Neural crest cell (in vitro differentiated cells): ENCODE results near the gene SERPINA12. TPM values are rescaled to one million over a fixed set of nuclear protein-coding genes. Genes with fewer than 3 reads are reported as not detected.

Experiments
- DNase-seq: peaks from one replicate; pipeline ENCODE4 v3.0.0; 2021; ENCODE audit warnings: low read depth, mixed read lengths, low spot score
- H3K27ac Mint-ChIP-seq: one replicate; pipeline ENCODE4 v1.8.0; 2021; ENCODE audit warnings: mild to moderate bottlenecking, mixed read lengths; ENCODE audit not compliant: unreplicated experiment
- H3K27me3 Mint-ChIP-seq: 2 replicates; pipeline ENCODE4 v1.8.0; 2021; ENCODE audit warnings: low read depth, mild to moderate bottlenecking, mixed read lengths
- H3K36me3 Mint-ChIP-seq: 2 replicates; pipeline ENCODE4 v1.8.0; 2021; ENCODE audit warnings: low read depth, mild to moderate bottlenecking, mixed read lengths
- H3K4me1 Mint-ChIP-seq: 2 replicates; pipeline ENCODE4 v1.8.0; 2021; ENCODE audit warnings: mixed read lengths
- H3K4me3 Mint-ChIP-seq: one replicate; pipeline ENCODE4 v1.8.0; 2021; ENCODE audit warnings: mild to moderate bottlenecking, mixed read lengths
- H3K9me3 Mint-ChIP-seq: 2 replicates; pipeline ENCODE4 v1.8.0; 2021; ENCODE audit warnings: mixed read lengths
- total RNA-seq: library from RNA; stranded (reverse); gene quantifications from 2 replicates; pipeline ENCODE4 v1.2.1, GENCODE V29; 2021
- TF ChIP-seq, protein P1 (sequence below): fragments of 200-600 bp; sonication (generic); conservative IDR thresholded peaks from 2 replicates; pipeline ENCODE4 v1.5.0; 2021; ENCODE audit warnings: antibody characterized with exemption, mild to moderate bottlenecking

The SERPINA12 gene
- total RNA-seq, 1 donor from 2014 or later = not detected

DNA sequence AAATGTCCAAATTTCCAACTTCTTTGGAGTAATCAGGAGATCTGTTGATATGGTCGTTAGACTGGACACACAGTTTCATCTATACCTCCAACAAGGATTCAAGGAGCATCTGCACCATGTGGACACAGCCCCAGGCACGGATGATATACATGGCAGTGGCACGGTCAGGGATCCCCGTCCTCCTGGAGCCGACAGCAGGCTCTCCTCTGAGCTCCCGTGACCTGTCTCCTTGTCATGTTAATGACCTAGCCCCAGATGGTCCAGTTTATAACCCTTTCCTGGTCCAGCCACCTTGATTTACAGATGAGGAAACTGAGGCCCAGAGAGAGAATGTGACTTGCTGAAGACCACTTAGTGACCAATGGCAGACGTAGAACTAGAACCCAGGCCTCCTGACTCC lies 35.5 kb upstream of the SERPINA12 start:
- DNase-seq = no peak
- Mint-ChIP-seq H3K4me1 (peaks cover 10% of the 10 kb centered on the region), H3K36me3 (no peaks in the 10 kb centered on the region), H3K4me3 (no peak overlapping the region), H3K27ac (no peak overlapping the region), H3K27me3 (peaks cover 12% of the 10 kb centered on the region), H3K9me3 (no peaks in the 10 kb centered on the region)
- TF ChIP-seq, protein P1, sequence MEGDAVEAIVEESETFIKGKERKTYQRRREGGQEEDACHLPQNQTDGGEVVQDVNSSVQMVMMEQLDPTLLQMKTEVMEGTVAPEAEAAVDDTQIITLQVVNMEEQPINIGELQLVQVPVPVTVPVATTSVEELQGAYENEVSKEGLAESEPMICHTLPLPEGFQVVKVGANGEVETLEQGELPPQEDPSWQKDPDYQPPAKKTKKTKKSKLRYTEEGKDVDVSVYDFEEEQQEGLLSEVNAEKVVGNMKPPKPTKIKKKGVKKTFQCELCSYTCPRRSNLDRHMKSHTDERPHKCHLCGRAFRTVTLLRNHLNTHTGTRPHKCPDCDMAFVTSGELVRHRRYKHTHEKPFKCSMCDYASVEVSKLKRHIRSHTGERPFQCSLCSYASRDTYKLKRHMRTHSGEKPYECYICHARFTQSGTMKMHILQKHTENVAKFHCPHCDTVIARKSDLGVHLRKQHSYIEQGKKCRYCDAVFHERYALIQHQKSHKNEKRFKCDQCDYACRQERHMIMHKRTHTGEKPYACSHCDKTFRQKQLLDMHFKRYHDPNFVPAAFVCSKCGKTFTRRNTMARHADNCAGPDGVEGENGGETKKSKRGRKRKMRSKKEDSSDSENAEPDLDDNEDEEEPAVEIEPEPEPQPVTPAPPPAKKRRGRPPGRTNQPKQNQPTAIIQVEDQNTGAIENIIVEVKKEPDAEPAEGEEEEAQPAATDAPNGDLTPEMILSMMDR = no peak

DNA sequence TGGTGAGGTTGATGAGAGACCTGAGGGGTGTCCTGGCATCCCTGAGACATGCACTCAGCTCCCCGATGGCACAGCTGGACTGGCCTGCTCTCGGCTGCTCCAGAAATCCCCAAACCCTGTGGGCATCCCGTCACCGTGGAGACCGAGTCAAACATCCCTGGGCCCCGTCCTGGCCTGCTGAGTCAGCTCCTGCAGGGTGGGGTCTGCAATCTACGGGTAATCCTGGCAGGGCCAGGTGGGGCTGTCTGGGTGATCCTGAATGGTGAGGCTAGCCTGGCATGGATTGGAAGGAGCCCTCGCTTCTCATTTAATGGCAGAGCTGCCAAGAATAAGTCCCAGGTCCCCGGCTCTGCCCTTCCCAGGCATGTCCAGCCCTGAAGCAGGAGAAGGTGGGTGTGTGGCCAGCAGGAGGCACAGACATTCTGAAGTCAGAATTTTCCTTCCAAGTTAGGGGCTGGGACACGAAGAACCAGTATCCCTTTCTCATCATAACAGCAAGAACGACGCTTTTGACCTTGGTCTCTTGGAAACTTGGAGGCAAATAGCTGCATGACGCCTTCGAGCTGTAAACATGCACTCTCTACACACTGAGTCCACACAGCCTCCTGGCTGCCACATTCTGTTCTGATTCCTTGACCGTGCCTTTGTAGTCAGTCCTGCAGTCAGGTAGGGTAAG lies 34.3 kb upstream of the SERPINA12 start:
- Mint-ChIP-seq H3K4me1 (peaks cover 10% of the 10 kb centered on the region), H3K27me3 (peaks cover 17% of the 10 kb centered on the region), H3K4me3 (no peak overlapping the region), H3K9me3 (no peaks in the 10 kb centered on the region), H3K27ac (no peak overlapping the region), H3K36me3 (no peaks in the 10 kb centered on the region)
- no peak for DNase-seq
- TF ChIP-seq, protein P1 = no peak

DNA sequence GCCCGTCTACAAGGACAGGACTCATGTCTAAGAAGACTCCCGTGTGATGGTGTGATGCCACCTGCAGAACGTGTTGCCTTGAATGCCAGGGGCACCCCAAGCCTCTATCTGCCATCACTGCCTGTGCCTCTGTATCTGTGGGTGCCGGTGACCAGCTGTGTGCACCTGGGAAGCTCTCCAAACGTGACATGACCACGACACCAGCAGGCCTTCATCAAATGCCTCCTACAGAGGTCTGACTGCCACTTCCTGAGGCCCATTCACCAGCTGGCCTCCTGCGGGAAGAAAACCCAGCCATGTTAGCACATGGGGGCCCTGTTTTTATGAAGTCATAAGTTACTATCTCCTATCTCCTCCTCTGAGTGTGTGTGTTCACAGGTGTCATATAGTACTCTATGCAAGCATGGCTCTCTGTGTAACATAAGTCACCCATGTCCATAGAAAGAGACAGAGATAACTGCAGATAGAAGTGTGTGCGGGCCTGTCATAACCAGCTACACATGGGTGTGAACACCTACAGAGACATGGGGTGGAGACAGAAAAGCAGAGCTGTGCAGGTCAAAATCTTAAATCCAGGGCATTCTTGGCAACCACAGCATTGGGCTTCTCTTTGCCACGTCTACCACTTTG lies 33.7 kb upstream of the SERPINA12 start:
- Mint-ChIP-seq H3K27ac (no peak overlapping the region), H3K36me3 (no peaks in the 10 kb centered on the region), H3K9me3 (no peaks in the 10 kb centered on the region), H3K4me1 (peaks cover 10% of the 10 kb centered on the region), H3K27me3 (peaks cover 17% of the 10 kb centered on the region), H3K4me3 (no peak overlapping the region)
- no peak for DNase-seq
- TF ChIP-seq, protein P1 = no peak

DNA sequence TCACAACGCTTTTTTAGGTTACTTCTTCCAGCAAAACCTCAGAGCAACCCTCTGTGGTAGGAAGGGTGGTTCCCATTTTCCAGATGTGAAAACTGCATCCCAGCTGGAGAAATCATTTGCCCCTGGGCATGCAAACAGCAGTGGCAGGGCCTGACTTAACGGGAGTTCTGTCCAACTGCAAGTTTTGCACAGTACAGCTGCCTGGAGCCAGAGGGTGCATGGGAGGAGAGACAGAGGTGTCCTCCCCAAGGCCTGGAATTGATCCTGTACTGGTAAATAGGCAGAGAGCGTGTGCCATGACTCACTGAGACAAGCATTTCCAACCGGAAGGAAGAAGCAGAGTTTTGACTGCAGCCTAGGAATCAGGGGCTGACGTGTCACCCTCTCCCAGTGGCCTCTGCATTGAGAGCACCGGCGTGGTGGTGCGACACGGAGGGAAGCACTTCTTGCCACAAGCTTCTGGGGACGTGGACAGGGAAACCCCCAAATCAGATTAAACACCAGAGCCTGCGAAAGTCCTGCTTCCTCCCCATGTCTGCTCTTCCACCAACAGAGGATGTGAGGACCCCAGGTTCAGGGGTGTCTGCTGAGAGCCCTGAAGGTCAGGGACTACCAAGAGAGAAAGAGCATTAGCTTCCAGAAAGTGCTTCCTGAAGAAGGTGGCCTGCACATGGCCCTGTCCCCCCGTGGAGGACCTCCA lies 33.0 kb upstream of the SERPINA12 start:
- no peaks in the 10 kb centered on the region for H3K9me3 Mint-ChIP-seq
- TF ChIP-seq, protein P1 = no peak
- DNase-seq = no peak
- H3K27ac Mint-ChIP-seq = no peak overlapping the region
- no peak overlapping the region for H3K4me3 Mint-ChIP-seq
- H3K4me1 Mint-ChIP-seq = peaks cover 10% of the 10 kb centered on the region
- peaks cover 20% of the 10 kb centered on the region for H3K27me3 Mint-ChIP-seq
- no peaks in the 10 kb centered on the region for H3K36me3 Mint-ChIP-seq

DNA sequence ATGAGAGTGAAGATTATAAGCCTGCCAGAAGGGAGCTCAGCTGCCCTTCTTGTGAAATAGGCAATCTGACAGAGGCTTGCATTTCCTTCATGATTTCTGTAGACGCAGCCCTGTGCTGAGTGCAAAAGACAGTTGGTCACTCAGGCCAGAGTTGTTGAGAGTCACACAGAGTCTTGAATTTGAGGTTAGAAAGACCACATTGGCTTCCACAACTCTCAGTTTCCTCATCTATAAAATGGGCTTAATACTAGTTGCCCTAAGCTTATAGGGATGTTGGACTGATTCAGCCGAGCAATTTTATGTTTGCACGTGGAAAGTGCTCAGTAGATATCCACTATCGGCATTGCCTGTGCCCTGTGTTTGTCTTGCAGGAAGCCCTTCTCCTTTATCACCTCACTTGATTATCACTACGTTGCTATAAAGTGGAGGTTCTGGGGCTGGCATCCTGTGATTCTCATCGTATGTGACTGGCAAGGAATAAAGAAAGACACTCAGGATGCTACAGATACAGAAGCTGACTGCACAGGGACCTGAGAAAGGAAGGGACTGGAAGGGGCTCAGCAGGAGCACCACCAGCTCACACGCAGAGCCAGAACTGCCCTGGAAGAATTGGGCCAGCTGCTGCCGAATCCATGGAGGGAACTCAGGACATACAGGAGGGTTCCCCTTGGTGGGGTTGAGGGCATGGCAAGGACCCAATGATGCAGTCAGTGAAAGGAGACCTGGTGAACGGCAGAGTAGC lies 32.1 kb upstream of the SERPINA12 start:
- no peaks in the 10 kb centered on the region for H3K9me3 Mint-ChIP-seq
- H3K4me3 Mint-ChIP-seq = no peak overlapping the region
- peaks cover 20% of the 10 kb centered on the region for H3K27me3 Mint-ChIP-seq
- H3K4me1 Mint-ChIP-seq = peaks cover 10% of the 10 kb centered on the region
- TF ChIP-seq, protein P1 = no peak
- H3K27ac Mint-ChIP-seq = no peak overlapping the region
- no peak for DNase-seq
- H3K36me3 Mint-ChIP-seq = no peaks in the 10 kb centered on the region
